Loucy (cell line): ENCODE measurements around the gene INSR.

Experiments
- H2AFZ ChIP-seq: fragments of 200-600 bp; sonication (generic); 2 replicates; pipeline ENCODE4 v1.6.0; 2016; ENCODE audit warnings: antibody characterized with exemption, mild to moderate bottlenecking, low read length, moderate library complexity
- H3F3A ChIP-seq: fragments of 200-600 bp; 2 replicates; pipeline ENCODE4 v1.6.0; 2016; ENCODE audit warnings: antibody characterized with exemption, low read depth, mild to moderate bottlenecking
- H3K27me3 ChIP-seq: fragments of 200-600 bp; sonication (generic); 2 replicates; pipeline ENCODE4 v1.6.1; 2014; ENCODE audit warnings: low read length, mild to moderate bottlenecking; ENCODE audit not compliant: insufficient read depth, poor library complexity, severe bottlenecking
- H3K36me3 ChIP-seq: fragments of 200-600 bp; sonication (generic); 2 replicates; pipeline ENCODE4 v1.6.1; 2016; ENCODE audit warnings: low read length; ENCODE audit not compliant: insufficient read depth
- H3K4me1 ChIP-seq: fragments of 200-600 bp; sonication (generic); 2 replicates; pipeline ENCODE4 v1.5.1; 2014; ENCODE audit warnings: low read length, mild to moderate bottlenecking; ENCODE audit not compliant: insufficient read depth, poor library complexity, severe bottlenecking
- H3K4me2 ChIP-seq: fragments of 200-600 bp; sonication (generic); 2 replicates; pipeline ENCODE4 v1.6.0; 2014; ENCODE audit warnings: antibody characterized with exemption, low read length, low read depth, mild to moderate bottlenecking; ENCODE audit not compliant: poor library complexity, severe bottlenecking
- H3K4me3 ChIP-seq: fragments of 200-600 bp; sonication (generic); 2 replicates; pipeline ENCODE4 v1.5.1; 2014; ENCODE audit warnings: low read length, mild to moderate bottlenecking, mixed read lengths; ENCODE audit not compliant: poor library complexity, severe bottlenecking
- H3K79me2 ChIP-seq: fragments of 200-600 bp; sonication (generic); 2 replicates; pipeline ENCODE4 v1.6.1; 2014; ENCODE audit warnings: low read length; ENCODE audit not compliant: insufficient read depth
- H3K9ac ChIP-seq: fragments of 200-600 bp; sonication (generic); 2 replicates; pipeline ENCODE4 v1.6.0; 2014; ENCODE audit warnings: mild to moderate bottlenecking, low read depth, low read length, moderate library complexity; ENCODE audit not compliant: poor library complexity, severe bottlenecking
- H3K9me2 ChIP-seq: fragments of 200-600 bp; sonication (generic); replicated peaks from 2 replicates; pipeline ENCODE4 v1.6.1; 2016; ENCODE audit warnings: low read depth, low read length, mixed read lengths
- H3K9me3 ChIP-seq: fragments of 200-600 bp; sonication (generic); 2 replicates; pipeline ENCODE4 v1.6.1; 2014; ENCODE audit warnings: mild to moderate bottlenecking, antibody characterized with exemption, low read length, low read depth; ENCODE audit not compliant: insufficient read depth
- H4K20me1 ChIP-seq: fragments of 200-600 bp; sonication (generic); 2 replicates; pipeline ENCODE4 v1.6.0; 2014; ENCODE audit warnings: antibody characterized with exemption, low read length, mild to moderate bottlenecking; ENCODE audit not compliant: insufficient read depth, poor library complexity, severe bottlenecking
- CTCF ChIP-seq: fragments of 200-600 bp; sonication (generic); conservative IDR thresholded peaks from 2 replicates; pipeline ENCODE4 v1.5.1; 2014; ENCODE audit warnings: mild to moderate bottlenecking, antibody characterized with exemption, low read length
- EZH2phosphoT487 ChIP-seq: fragments of 200-600 bp; IDR thresholded peaks from 2 replicates; pipeline ENCODE4 v1.6.1; 2018; ENCODE audit warnings: antibody characterized with exemption, mild to moderate bottlenecking, moderate library complexity, borderline replicate concordance

The INSR gene

GRCh38 chr19:7161292-7161691, 132.9 kb downstream of the INSR start:
- Histone ChIP-seq H3K4me3 (no peak overlapping the region), H3K27me3 (no peaks in the 10 kb centered on the region), H3K4me1 (no peaks in the 10 kb centered on the region), H3K36me3 (peaks cover 8% of the 10 kb centered on the region; the same call in 1 of the 2 replicates), H2AFZ (no peak overlapping the region), H3K79me2 (no peaks in the 10 kb centered on the region), H3K4me2 (no peak overlapping the region), H3F3A (no peaks in the 10 kb centered on the region), H3K9ac (no peak overlapping the region), H3K9me2 (no peaks in the 10 kb centered on the region), H3K9me3 (no peaks in the 10 kb centered on the region), H4K20me1 (no peaks in the 10 kb centered on the region)
- TF ChIP-seq CTCF (no peak), EZH2phosphoT487 (no peak)

GRCh38 chr19:7159105-7159933, 134.9 kb downstream of the INSR start:
- H3K9ac ChIP-seq, result no peak overlapping the region
- no peaks in the 10 kb centered on the region for H3K27me3 ChIP-seq
- peaks cover 8% of the 10 kb centered on the region; the same call in 1 of the 2 replicates for H3K36me3 ChIP-seq
- no peak overlapping the region for H2AFZ ChIP-seq
- TF ChIP-seq CTCF (no peak), EZH2phosphoT487 (no peak)
- no peaks in the 10 kb centered on the region for H4K20me1 ChIP-seq
- H3K9me3 ChIP-seq, result no peaks in the 10 kb centered on the region
- H3K79me2 ChIP-seq, result no peaks in the 10 kb centered on the region
- H3K4me2 ChIP-seq, result no peak overlapping the region
- no peaks in the 10 kb centered on the region for H3F3A ChIP-seq
- H3K9me2 ChIP-seq, result no peaks in the 10 kb centered on the region
- no peaks in the 10 kb centered on the region for H3K4me1 ChIP-seq
- H3K4me3 ChIP-seq, result no peak overlapping the region

- no peak overlapping the region for H2AFZ ChIP-seq
- TF ChIP-seq CTCF (no peak), EZH2phosphoT487 (no peak)
- no peaks in the 10 kb centered on the region for H3K36me3 ChIP-seq
- H3K9me3 ChIP-seq, result no peaks in the 10 kb centered on the region
- no peaks in the 10 kb centered on the region for H3K27me3 ChIP-seq
- no peaks in the 10 kb centered on the region for H3K9me2 ChIP-seq
- no peak overlapping the region for H3K9ac ChIP-seq
- no peak overlapping the region for H3K4me2 ChIP-seq
- H3K79me2 ChIP-seq, result no peaks in the 10 kb centered on the region
- no peaks in the 10 kb centered on the region for H4K20me1 ChIP-seq
- H3F3A ChIP-seq, result no peaks in the 10 kb centered on the region
- H3K4me1 ChIP-seq, result no peaks in the 10 kb centered on the region
- no peak overlapping the region for H3K4me3 ChIP-seq
These were observed 141.2 kb downstream of the INSR start for GRCh38 chr19:7153022-7153421.
